ENCODE results near the gene PDGFRB. TPM values are rescaled to one million over a fixed set of nuclear protein-coding genes. Genes with fewer than 3 reads are reported as not detected.
"Not testable (repeated sequence)": the region's sequence is repeated elsewhere in the genome, so short reads cannot be mapped to it uniquely, and the experiment has no call there.

PDGFRB gene
- total RNA-seq, 1 donor from 2014 or later = 1.0 TPM

DNA sequence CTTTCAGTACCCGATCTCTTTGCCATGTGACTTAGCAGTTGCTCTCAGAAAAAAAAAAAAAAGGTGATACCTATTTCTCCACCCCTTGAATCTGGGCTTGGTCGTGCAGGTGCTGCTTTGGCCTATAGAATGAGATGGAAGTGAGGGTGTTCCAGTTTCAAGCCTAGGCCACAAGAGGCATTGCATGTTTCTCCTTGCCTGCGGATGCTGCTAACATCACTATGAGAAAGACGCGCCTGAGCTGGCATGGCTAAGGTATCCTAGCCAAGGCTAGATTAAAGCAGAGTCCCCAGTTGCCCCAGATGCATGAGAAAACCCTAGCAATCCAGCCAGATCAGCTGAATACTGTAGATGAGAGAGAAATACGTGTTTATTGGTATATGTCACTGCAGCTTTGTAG, 54.6 kb downstream of the PDGFRB start:
- no peak for DNase-seq (ENCODE audit: low spot score)
- no peaks in the 10 kb centered on the region for H3K36me3 Mint-ChIP-seq (ENCODE audit: low read depth)
- no peak overlapping the region for H3K4me3 Mint-ChIP-seq
- intact Hi-C loops (cut with micrococcal nuclease) = no loop called here
- no peak overlapping the region for H3K27ac Mint-ChIP-seq
- H3K9me3 Mint-ChIP-seq = no peaks in the 10 kb centered on the region
- no peaks in the 10 kb centered on the region for H3K4me1 Mint-ChIP-seq (ENCODE audit: low read depth)
- peaks cover 23% of the 10 kb centered on the region for H3K27me3 Mint-ChIP-seq (ENCODE audit: insufficient read depth)

DNA sequence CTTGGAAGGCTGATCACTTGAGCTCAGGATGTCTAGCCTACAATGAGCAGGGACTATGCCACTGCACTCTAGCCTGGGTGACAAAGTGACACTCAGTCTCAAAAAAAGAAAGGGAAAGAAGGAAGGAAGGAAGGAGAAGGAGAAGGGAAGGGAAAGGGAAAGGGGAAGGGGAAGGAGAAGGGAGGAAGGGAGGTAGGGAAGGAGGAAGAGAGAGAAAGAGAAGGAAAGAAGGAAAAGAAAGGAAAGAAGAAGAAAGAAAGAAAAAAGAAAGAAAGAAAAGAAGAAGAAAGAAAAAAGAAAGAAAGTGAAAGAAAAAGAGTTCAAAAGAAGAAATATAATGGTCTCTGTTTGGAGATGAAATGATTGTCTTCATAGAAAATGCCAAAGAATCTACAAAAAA, 58.5 kb downstream of the PDGFRB start:
- intact Hi-C loops (cut with micrococcal nuclease) = no loop called here
- Mint-ChIP-seq H3K4me1 (ENCODE audit: low read depth) (peaks cover 5% of the 10 kb centered on the region), H3K27me3 (ENCODE audit: insufficient read depth) (peaks cover 35% of the 10 kb centered on the region), H3K27ac (no peak overlapping the region), H3K9me3 (no peaks in the 10 kb centered on the region), H3K4me3 (no peak overlapping the region), H3K36me3 (ENCODE audit: low read depth) (no peaks in the 10 kb centered on the region)
- no peak for DNase-seq (ENCODE audit: low spot score)

DNA sequence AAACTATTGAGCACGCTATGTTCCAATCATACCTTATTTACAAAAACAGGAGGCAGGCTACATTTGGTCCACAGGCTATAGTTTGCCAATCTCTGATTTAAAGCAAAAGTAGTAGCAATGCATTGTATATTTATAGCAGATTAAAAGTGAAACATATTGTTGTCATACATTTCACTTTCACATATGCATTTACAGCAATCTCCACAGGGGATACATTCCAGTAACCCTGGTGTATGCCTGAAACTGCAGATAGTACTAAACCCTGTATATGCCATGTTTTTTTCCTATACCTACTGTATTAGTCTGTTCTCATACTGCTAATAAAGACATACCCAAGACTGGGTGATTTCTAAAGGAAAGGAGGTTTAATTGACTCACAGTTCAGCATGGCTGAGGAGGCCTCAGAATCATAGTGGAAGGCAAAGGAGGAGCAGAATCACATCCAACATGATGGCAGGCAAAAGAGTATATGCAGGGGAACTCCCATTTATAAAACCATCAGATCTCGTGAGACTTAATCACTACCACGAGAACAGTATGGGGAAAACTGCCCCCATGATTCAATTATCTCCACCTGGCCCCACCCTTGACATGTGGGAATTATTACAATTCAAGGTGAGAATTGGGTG, 63.4 kb downstream of the PDGFRB start:
- Mint-ChIP-seq H3K36me3 (ENCODE audit: low read depth) (no peaks in the 10 kb centered on the region), H3K27ac (peak overlapping the region; percentile 44), H3K4me1 (ENCODE audit: low read depth) (peaks cover 14% of the 10 kb centered on the region), H3K9me3 (no peaks in the 10 kb centered on the region), H3K27me3 (ENCODE audit: insufficient read depth) (peaks cover 37% of the 10 kb centered on the region), H3K4me3 (no peak overlapping the region)
- intact Hi-C loops (cut with micrococcal nuclease) = no loop called here
- DNase-seq (ENCODE audit: low spot score) = no peak

DNA sequence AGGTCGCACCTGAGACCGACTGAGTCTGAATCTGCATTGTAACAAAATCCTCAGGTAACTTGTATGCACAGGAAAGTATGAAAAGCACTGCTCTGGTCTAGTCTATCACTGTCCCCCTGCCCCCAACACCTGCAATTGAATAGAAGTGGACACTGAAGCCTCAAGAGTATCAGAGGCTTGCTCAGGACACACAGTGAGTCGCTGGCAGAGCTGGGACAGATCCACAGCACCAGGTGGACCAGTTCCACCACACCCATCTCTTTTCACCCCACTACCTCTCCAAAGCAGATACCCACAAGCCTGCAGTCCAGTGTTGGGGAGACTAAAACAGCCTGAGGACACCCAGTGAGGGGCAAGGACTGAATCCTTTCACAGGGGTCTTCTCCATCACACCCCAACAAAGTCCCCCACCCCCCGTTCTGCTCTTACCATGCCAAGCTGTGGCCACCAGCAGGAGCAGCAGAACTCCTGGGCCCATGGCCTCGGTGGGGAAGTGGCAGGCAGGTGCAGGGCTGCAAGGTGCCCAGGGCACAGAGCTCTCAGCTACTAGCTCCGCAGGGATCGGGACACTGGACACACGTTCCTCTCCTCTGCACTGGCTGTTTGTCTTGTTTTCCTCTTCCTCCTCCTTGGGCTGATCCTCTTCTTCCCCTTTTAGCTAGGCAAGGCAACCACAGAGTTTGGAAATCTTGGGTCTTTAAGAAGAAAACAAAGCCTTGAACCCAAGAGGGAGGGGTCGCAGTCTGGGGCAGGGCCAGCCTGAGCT, 69.5 kb downstream of the PDGFRB start, which contains the start of gene CSF1R:
TSS of gene CSF1R (minus strand) at position 605 of the 766 bp plus-strand sequence. CDS start at position 478, 127 bp downstream.
- Mint-ChIP-seq H3K4me3 (no peak within 1 kb of the TSS), H3K9me3 (no peaks in the 10 kb centered on the region), H3K27me3 (ENCODE audit: insufficient read depth) (peaks cover 28% of the 10 kb centered on the region), H3K4me1 (ENCODE audit: low read depth) (peaks cover 5% of the 10 kb centered on the region), H3K36me3 (ENCODE audit: low read depth) (no peaks in the 10 kb centered on the region), H3K27ac (no peak within 1 kb of the TSS)
- intact Hi-C loops (cut with micrococcal nuclease) = no loop called here
- DNase-seq (ENCODE audit: low spot score) = no peak

DNA sequence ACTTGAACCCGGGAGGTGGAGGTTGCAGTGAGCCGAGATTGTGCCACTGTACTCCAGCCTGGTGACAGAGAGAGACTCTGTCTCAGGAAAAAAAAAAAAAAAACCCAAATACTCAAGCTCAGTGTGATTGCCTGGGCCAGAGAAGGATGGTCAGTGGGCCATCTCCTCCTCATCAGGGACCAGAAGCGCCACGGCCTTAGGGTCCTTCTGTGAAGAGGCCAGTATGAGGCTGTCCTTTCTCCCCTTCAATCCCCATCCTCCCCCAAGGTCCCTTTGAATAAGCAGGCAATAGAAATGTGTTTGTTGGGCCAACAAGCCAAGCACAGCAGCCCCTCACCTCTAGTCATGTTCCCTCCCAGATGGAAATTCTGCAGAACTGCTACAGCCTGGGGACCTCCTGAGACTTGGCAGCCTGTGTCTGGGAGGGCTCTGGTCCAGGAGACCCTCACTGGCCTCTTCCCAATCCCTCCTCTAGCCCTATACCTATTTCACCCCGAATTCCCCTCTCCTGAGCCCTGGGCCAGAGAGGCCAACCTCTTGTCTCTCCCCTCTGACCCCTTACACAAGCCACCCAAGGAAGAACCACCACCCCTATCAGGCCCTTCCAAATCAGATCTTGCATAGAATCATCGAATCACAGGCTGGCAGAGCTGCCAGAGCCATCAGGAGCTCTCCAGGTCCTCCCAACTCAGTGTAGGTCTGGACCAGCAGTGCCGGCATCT, 70.3 kb downstream of the PDGFRB start:
- H3K27me3 Mint-ChIP-seq (ENCODE audit: insufficient read depth) = peaks cover 27% of the 10 kb centered on the region
- intact Hi-C loops (cut with micrococcal nuclease) = no loop called here
- H3K36me3 Mint-ChIP-seq (ENCODE audit: low read depth) = no peaks in the 10 kb centered on the region
- no peaks in the 10 kb centered on the region for H3K9me3 Mint-ChIP-seq
- H3K4me3 Mint-ChIP-seq = no peak overlapping the region
- no peak for DNase-seq (ENCODE audit: low spot score)
- peaks cover 5% of the 10 kb centered on the region for H3K4me1 Mint-ChIP-seq (ENCODE audit: low read depth)
- H3K27ac Mint-ChIP-seq = no peak overlapping the region

DNA sequence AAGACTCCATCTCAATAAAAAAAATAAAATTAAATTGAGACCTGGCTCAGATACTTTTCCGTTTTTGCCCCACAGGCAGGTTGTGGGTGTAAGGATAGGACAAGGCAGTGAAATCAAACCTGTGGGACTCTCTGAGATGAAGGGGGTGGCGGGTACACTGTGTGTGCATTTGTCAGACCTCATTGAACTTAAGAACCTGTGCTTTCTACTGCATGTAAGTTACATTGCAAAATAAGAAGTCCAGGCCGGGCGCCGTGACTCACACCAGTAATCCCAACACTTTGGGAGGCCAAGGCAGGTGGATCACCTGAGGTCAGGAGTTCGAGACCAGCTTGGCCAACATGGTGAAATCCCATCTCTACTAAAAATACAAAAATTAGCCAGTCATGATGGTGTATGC, 70.9 kb downstream of the PDGFRB start:
- DNase-seq (ENCODE audit: low spot score); H3K4me3 Mint-ChIP-seq; H3K36me3 Mint-ChIP-seq (ENCODE audit: low read depth); H3K27ac Mint-ChIP-seq; H3K4me1 Mint-ChIP-seq (ENCODE audit: low read depth); H3K9me3 Mint-ChIP-seq; intact Hi-C loops (cut with micrococcal nuclease): not testable (repeated sequence)
- peaks cover 27% of the 10 kb centered on the region for H3K27me3 Mint-ChIP-seq (ENCODE audit: insufficient read depth)

DNA sequence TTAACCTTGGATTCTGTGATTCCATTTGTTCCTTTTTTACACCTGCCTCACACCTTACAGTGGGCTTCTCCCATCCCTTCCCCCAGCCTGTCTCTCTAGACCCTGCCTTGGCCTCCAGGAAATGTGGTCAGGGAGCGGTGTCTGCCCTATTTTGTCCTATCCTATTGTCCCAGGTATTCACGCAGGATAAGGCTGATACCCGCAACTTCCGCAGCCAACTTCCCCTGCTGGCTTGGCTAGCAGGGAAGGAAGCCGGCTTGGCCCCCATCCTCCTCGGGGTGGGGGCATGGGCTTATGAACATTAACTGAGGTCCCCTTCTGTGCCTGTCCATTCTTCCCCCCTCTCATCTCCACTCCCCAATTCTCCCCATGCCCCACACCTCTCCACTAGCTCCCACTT, 72.8 kb downstream of the PDGFRB start:
- Mint-ChIP-seq H3K27me3 (ENCODE audit: insufficient read depth) (peaks cover 17% of the 10 kb centered on the region), H3K9me3 (no peaks in the 10 kb centered on the region), H3K4me1 (ENCODE audit: low read depth) (peaks cover 5% of the 10 kb centered on the region), H3K4me3 (no peak overlapping the region), H3K36me3 (ENCODE audit: low read depth) (no peaks in the 10 kb centered on the region), H3K27ac (no peak overlapping the region)
- DNase-seq (ENCODE audit: low spot score) = no peak
- intact Hi-C loops (cut with micrococcal nuclease) = no loop called here

DNA sequence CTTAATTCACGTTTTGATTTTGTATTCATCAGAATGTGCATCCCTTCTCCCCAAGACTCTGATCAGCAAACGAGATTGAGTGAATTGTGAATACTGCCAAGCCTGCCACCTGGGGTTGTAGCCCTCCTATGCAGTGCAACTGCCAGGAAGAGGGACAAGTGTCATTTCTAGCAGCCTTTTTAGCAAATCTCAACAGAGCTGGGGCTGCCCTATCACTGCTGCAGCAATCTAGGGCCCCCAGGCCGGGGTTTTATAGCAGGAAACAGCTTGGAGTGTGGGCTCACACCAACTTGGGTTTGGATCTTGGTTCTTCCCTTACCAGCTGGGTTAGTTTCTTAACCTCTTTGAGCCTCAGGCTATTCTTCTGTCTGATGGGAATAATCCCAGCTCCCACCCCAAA, 73.3 kb downstream of the PDGFRB start:
- no peak for DNase-seq (ENCODE audit: low spot score)
- no peak overlapping the region for H3K27ac Mint-ChIP-seq
- H3K9me3 Mint-ChIP-seq = no peaks in the 10 kb centered on the region
- no peak overlapping the region for H3K4me3 Mint-ChIP-seq
- H3K36me3 Mint-ChIP-seq (ENCODE audit: low read depth) = no peaks in the 10 kb centered on the region
- H3K27me3 Mint-ChIP-seq (ENCODE audit: insufficient read depth) = peaks cover 15% of the 10 kb centered on the region
- peaks cover 5% of the 10 kb centered on the region for H3K4me1 Mint-ChIP-seq (ENCODE audit: low read depth)
- intact Hi-C loops (cut with micrococcal nuclease) = no loop called here

DNA sequence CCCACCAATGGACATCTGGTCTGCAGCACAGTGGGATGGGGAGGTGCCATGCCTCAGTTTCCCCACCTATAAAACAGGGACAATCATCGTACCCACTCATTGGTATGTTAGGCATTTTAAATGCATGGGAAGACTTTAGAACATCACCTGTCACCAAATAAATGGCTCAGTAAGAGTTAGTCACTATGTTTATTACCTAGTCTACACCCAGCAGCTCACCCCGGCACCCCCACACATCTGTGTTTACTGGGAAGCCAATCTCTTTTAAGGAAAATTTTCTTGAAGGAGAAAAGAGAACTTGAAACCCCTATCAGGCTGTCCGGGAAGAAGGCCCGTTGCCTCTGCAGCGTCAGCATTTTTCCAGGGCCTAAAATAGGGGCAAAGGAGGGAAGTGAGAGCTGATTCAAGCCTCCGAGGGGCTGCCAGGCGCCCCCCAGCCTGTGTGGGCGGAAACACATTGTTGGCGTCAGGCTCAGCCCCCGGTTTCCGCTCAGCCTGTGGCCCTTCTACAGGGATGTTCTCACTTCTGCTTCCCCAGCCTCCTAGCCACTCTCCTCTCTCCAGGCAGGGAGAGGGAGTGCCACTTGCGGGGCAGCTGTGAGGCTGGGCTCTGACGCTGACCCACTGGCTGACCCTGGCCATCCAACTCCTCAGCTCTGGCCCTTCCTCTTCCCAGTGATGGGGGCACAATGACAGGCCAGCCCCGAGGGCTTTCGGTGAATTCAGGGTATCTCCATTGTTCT, 73.9 kb downstream of the PDGFRB start:
- Mint-ChIP-seq H3K36me3 (ENCODE audit: low read depth) (no peaks in the 10 kb centered on the region), H3K9me3 (no peaks in the 10 kb centered on the region), H3K4me3 (no peak overlapping the region), H3K27me3 (ENCODE audit: insufficient read depth) (peaks cover 17% of the 10 kb centered on the region), H3K4me1 (ENCODE audit: low read depth) (peaks cover 5% of the 10 kb centered on the region), H3K27ac (no peak overlapping the region)
- intact Hi-C loops (cut with micrococcal nuclease) = no loop called here
- no peak for DNase-seq (ENCODE audit: low spot score)

DNA sequence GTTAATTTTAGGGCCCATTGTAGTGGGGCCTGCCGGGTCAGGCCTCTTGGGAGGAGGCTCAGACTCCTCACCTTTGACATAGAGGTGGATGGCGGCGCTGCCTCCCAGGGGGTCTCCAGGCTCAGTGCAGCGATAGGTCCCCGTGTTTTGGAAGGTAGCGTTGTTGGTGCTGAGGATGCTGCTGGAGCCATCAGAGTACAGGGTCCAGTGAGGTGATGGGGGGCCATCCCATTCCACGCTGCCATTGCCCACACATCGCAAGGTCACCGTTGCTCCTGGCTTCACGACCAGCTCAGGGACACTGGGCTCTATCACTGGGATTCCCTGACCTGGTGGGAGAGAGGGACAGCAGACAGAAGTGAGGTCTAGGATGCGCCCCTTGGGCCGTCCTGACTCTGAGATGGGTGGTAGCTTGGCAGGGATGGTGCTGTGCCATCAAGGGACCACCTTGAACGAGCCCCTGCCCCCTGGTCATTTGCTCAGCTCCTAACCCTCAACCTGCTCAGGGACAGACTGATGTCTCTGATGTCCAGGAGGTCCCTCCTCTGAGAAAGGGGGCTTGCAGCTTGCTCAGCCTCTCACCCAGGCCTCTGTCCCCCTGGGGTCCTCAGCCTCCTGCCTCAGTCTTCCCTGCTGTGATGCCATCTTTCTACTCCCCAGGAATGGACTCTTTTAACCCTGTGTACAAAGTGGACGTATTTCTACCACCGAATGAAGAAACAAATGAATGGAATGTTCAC, 74.8 kb downstream of the PDGFRB start:
- H3K9me3 Mint-ChIP-seq = no peaks in the 10 kb centered on the region
- H3K4me3 Mint-ChIP-seq = no peak overlapping the region
- intact Hi-C loops (cut with micrococcal nuclease) = no loop called here
- H3K27ac Mint-ChIP-seq = no peak overlapping the region
- DNase-seq (ENCODE audit: low spot score) = no peak
- H3K4me1 Mint-ChIP-seq (ENCODE audit: low read depth) = peaks cover 5% of the 10 kb centered on the region
- no peaks in the 10 kb centered on the region for H3K36me3 Mint-ChIP-seq (ENCODE audit: low read depth)
- H3K27me3 Mint-ChIP-seq (ENCODE audit: insufficient read depth) = peaks cover 17% of the 10 kb centered on the region

DNA sequence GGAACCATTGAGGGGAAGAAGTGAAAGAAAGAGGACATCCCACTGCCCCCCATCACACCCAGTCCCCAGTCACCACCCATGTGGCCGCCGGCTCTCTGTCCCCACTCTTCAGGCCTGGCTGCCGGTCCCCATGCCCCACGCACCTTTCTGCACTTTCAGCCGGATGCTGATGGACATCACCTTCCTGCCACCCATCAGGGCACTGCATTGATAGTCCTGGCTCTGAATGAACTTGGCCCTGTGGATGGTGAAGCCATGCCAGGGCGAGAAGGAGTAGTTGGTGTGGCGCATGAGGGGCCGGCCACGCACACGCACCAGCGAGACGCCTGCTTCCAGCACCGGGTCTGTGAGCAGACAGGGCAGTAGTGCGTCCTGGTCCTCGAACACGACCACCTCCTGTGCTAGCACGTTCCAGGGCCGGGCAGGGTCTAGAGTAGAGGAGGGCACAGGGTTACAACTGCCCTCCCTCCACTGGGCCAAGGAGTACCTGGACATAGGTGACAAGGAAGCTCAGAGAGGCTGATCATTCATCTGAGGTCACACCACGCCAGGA, 75.7 kb downstream of the PDGFRB start:
- peaks cover 17% of the 10 kb centered on the region for H3K27me3 Mint-ChIP-seq (ENCODE audit: insufficient read depth)
- H3K36me3 Mint-ChIP-seq (ENCODE audit: low read depth) = no peaks in the 10 kb centered on the region
- H3K27ac Mint-ChIP-seq = no peak overlapping the region
- intact Hi-C loops (cut with micrococcal nuclease) = no loop called here
- no peak for DNase-seq (ENCODE audit: low spot score)
- H3K4me1 Mint-ChIP-seq (ENCODE audit: low read depth) = peaks cover 5% of the 10 kb centered on the region
- no peaks in the 10 kb centered on the region for H3K9me3 Mint-ChIP-seq
- H3K4me3 Mint-ChIP-seq = no peak overlapping the region

Data from activated T-helper 1 cell treated with anti-CD3 and anti-CD28 coated beads, Interleukin-12 subunit alpha, Interleukin-12 subunit beta, Interleukin-2, Interleukin-4 antibody, amounts not matched to agents 30 ng/mL and 10 ng/mL and 1 ng/mL, durations not matched to agents 14 hours and 24 hours and 36 hours (primary cell).